ENCODE measurements around the gene RAB42.

RAB42 gene

DNA sequence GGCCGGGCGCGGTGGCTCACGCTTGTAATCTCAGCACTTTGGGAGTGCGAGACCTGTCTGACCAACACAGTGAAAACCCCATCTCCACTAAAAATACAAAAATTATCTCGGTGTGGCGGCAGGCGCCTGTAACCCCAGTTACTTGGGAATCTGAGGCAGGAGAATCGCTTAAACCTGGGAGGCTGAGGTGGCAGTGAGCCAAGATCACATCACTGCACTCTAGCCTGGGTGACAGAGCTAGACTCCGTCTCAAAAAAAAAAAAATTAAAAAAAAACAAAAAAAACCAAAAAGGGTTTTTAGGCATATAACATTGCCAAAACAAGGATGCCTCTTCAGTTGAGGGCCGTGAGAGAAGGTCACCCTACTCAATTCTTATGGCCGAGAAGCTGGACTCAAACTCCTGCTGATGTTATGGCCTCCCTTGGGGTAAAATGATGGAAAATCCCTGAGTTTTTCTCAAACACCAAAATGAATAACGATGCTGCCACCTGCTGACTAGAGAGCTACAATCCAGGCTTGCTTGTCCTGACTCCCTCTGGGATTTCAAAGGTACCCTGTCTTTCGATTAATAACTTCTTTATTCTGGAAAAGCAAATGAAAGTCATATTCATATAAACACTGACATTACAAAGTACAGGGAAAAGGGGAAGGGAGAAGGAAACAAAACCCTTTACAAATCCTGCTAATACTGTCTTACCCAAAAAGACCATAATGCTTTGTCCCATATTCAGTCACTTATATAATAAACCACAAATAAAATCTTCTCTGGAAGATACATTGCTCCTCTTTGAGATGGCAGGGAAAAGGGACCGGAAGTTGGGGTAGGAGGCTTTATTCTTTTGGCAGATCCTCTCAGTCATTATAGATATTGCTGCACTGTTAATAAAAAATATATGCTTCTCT lies 10.7 kb downstream of the RAB42 start:
- TF ChIP-seq, protein P1, sequence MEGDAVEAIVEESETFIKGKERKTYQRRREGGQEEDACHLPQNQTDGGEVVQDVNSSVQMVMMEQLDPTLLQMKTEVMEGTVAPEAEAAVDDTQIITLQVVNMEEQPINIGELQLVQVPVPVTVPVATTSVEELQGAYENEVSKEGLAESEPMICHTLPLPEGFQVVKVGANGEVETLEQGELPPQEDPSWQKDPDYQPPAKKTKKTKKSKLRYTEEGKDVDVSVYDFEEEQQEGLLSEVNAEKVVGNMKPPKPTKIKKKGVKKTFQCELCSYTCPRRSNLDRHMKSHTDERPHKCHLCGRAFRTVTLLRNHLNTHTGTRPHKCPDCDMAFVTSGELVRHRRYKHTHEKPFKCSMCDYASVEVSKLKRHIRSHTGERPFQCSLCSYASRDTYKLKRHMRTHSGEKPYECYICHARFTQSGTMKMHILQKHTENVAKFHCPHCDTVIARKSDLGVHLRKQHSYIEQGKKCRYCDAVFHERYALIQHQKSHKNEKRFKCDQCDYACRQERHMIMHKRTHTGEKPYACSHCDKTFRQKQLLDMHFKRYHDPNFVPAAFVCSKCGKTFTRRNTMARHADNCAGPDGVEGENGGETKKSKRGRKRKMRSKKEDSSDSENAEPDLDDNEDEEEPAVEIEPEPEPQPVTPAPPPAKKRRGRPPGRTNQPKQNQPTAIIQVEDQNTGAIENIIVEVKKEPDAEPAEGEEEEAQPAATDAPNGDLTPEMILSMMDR (conservative IDR thresholded peaks at IDR 0.05; ENCODE audit: low read depth, low read length): peak; percentile 82
- no peak overlapping the region for H3K4me3 ChIP-seq (ENCODE audit: low read length)
- DNase-seq (ENCODE audit: low read depth): peak; percentile 32

DNA sequence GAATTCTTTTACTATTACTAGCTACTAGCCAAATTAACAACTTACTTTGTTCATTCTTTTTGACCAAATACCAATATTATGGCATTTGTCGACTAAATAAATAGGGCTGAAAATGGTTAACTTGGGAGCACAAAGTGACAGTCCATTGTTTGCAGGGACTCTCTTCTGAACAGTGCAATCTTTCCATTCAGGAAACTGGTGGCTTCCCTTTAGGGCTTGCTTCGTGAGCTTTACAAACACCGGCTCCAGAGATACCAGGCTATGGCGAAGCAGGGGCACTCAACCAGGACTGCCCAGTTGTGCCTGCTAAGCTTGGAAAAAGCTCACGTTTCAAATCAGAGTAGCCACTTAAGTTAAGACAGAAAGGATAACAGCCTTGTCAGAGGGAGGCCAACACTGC lies 12.3 kb downstream of the RAB42 start:
- TF ChIP-seq, protein P1 (conservative IDR thresholded peaks at IDR 0.05; ENCODE audit: low read depth, low read length): no peak
- no peak for DNase-seq (ENCODE audit: low read depth)
- H3K4me3 ChIP-seq (ENCODE audit: low read length): no peak overlapping the region

DNA sequence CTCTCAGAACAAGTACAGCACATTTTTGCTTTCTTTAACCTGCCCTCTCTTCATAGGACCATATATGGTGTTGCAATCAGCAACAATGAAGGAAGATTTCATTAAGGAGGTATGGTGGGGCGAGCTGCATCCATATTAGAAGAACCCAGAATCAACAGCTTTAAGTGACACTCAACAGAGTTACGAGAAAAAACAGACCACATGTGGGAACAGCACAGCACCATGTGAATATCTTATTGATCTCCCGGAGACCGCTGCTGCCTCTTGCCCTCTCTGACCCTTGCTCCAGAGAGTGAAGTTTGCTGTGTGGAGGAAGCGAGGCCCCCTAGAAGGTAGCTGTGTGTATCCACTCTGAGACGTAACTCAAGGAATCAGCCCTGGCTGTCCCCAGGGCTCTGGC lies 12.9 kb downstream of the RAB42 start:
- no peak overlapping the region for H3K4me3 ChIP-seq (ENCODE audit: low read length)
- TF ChIP-seq, protein P1 (conservative IDR thresholded peaks at IDR 0.05; ENCODE audit: low read depth, low read length): no peak
- no peak for DNase-seq (ENCODE audit: low read depth)

DNA sequence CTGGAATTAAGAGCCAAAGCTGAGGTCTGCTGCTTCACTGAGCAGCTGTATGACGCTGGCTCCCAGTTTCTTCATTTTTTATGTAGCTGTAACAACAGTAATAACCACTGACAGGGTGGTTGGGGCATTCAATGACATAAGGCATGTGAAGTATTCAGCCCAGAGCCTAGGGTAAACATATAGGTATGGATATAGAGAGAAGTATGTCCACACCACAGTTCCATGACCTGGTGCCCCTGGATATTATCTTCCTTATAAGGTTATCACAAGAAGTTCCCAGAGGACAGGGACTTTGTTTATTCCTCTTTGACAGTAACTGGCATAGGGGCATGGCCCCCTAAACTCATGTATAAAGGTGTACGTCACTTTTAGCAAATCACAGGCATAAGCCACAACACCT lies 14.7 kb downstream of the RAB42 start:
- no peak for DNase-seq (ENCODE audit: low read depth)
- TF ChIP-seq, protein P1 (conservative IDR thresholded peaks at IDR 0.05; ENCODE audit: low read depth, low read length): no peak
- H3K4me3 ChIP-seq (ENCODE audit: low read length): no peak overlapping the region

DNA sequence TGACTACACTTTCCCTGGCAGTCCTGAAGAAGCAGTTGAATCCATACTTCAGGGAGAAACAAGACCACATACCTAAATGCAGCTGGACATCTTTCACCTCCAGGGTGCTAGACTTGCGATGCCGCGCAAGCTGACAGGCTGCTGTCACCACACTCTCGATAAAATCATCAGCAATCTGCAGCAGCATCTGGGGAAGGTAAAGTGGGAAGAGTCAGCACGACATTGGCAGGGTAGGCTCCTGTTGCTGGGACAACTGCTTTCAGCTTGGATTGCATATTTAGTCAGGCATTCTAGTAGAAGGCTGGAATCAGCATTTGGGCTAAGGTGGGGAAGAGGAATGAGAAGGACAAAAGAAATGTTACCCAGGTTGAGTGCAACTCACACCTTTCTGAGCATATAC lies 21.1 kb downstream of the RAB42 start:
- H3K4me3 ChIP-seq (ENCODE audit: low read length): no peak overlapping the region
- TF ChIP-seq, protein P1 (conservative IDR thresholded peaks at IDR 0.05; ENCODE audit: low read depth, low read length): no peak

DNA sequence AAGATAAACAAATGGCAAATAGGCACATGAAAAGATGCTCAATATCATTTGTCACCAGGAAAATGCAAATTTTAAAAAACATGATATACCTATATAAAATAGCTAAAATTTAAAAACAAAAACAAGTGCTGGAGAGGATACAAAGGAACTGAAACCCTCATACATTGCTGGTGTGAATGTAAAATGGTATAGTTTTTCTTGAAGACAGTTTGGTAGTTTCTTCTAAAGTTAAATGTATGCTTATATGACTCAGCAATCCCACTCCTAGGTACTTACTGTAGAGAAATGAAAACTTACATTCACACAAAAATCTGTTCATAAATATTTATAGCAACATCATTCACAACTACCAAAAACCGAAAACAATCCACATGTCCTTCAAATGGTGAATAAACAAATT lies 39.6 kb downstream of the RAB42 start:
- TF ChIP-seq, protein P1 (conservative IDR thresholded peaks at IDR 0.05; ENCODE audit: low read depth, low read length): no peak
- DNase-seq (ENCODE audit: low read depth): no peak
- no peak overlapping the region for H3K4me3 ChIP-seq (ENCODE audit: low read length)

More for the DNA sequence above, 21.1 kb downstream of the RAB42 start:
- DNase-seq (ENCODE audit: low read depth): no peak

DNA sequence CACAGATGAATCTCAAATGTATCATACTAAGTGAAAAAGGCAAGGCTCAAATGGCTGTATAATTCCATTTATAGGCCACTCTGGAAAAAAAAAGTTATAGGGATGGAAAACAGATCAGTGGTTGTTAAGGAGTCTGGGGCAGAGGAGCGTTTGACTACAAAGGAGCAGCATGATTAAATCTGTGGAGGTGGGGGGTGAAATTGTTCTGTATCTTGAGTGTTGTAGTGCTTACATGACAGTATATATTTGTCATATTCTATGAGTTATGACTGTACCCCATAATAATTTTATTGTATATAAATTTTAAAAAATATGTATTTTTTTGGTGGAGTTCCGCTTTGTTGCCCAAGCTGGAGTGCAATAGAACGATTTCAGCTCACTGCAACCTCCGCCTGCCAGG lies 40.5 kb downstream of the RAB42 start:
- no peak for DNase-seq (ENCODE audit: low read depth)

More for the DNA sequence above, 40.5 kb downstream of the RAB42 start:
- H3K4me3 ChIP-seq (ENCODE audit: low read length): no peak overlapping the region
- TF ChIP-seq, protein P1 (conservative IDR thresholded peaks at IDR 0.05; ENCODE audit: low read depth, low read length): no peak
